WTC11 (cell line): Measurements from ENCODE around the gene ANO3.

ENCODE experiments used
- ATF6 ChIP-seq: sonication (generic); formaldehyde crosslinking; IDR thresholded peaks from 2 replicates; pipeline ENCODE4 v1.8.1; 2023; ENCODE audit warnings: mild to moderate bottlenecking, missing genetic modification reagents
- CTCF ChIP-seq: fragments of 200-600 bp; IDR thresholded peaks from 2 replicates; pipeline ENCODE4 v1.8.0; 2022; ENCODE audit warnings: antibody characterized with exemption
- JUN ChIP-seq: sonication (generic); formaldehyde crosslinking; IDR thresholded peaks from 2 replicates; pipeline ENCODE4 v1.8.0; 2023; ENCODE audit warnings: mild to moderate bottlenecking, missing genetic modification reagents
- MAX ChIP-seq: sonication (generic); formaldehyde crosslinking; IDR thresholded peaks from 2 replicates; pipeline ENCODE4 v1.8.0; 2022; ENCODE audit warnings: mild to moderate bottlenecking, missing genetic modification reagents
- ZMAT4 ChIP-seq: fragments of 250-450 bp; sonication (Bioruptor Pico); IDR thresholded peaks from 2 replicates; pipeline ENCODE4 v1.9.0; 2021; ENCODE audit warnings: mild to moderate bottlenecking

- no peak for TF ChIP-seq MAX (CRISPR knock-in tag)
- TF ChIP-seq CTCF: no peak
- no peak for TF ChIP-seq ZMAT4
- TF ChIP-seq JUN (CRISPR knock-in tag): no peak
- TF ChIP-seq ATF6 (CRISPR knock-in tag): no peak
Measured at GRCh38 chr11:26353010-26353409, 21.1 kb downstream of the ANO3 start.
